GM23338 (cell line): ENCODE measurements around the gene AQP6. TPM values are rescaled to one million over a fixed set of nuclear protein-coding genes. Genes with fewer than 3 reads are reported as not detected.

Source experiments
- ATAC-seq: fragments of 200-7000 bp; cut with Tn5 transposase; 3 replicates; pipeline ENCODE4 v1.9.1; 2020
- DNase-seq: peaks from one replicate; pipeline ENCODE4 v3.0.0-alpha.2; 2015; ENCODE audit warnings: low spot score
- H2AFZ ChIP-seq: fragments of 200-600 bp; sonication (generic); 2 replicates; pipeline ENCODE4 v1.8.0; 2016; ENCODE audit warnings: antibody characterized with exemption, mild to moderate bottlenecking, moderate library complexity
- H3F3A ChIP-seq: fragments of 200-600 bp; sonication (generic); replicated peaks from 2 replicates; pipeline ENCODE4 v1.8.0; 2017; ENCODE audit warnings: antibody characterized with exemption, mixed run types, low read depth
- H3K27ac ChIP-seq: fragments of 200-600 bp; sonication (generic); 2 replicates; pipeline ENCODE4 v1.6.1; 2016; ENCODE audit warnings: low read depth
- H3K27me3 ChIP-seq: fragments of 200-600 bp; sonication (generic); 2 replicates; pipeline ENCODE4 v1.8.0; 2016; ENCODE audit warnings: mild to moderate bottlenecking, mixed run types, moderate library complexity; ENCODE audit not compliant: insufficient read depth
- H3K36me3 ChIP-seq: fragments of 200-600 bp; sonication (generic); 2 replicates; pipeline ENCODE4 v1.8.0; 2016; ENCODE audit warnings: mild to moderate bottlenecking; ENCODE audit not compliant: insufficient read depth
- H3K4me1 ChIP-seq: fragments of 200-600 bp; sonication (generic); 2 replicates; pipeline ENCODE4 v1.8.0; 2016; ENCODE audit warnings: mild to moderate bottlenecking, moderate library complexity; ENCODE audit not compliant: insufficient read depth
- H3K4me2 ChIP-seq: fragments of 200-600 bp; sonication (generic); 2 replicates; pipeline ENCODE4 v1.7.1; 2017; ENCODE audit warnings: mixed run types
- H3K4me3 ChIP-seq: fragments of 200-600 bp; sonication (generic); 2 replicates; pipeline ENCODE4 v1.6.1; 2016; ENCODE audit warnings: mixed run types
- H3K79me2 ChIP-seq: fragments of 200-600 bp; sonication (generic); replicated peaks from 2 replicates; pipeline ENCODE4 v1.8.0; 2017; ENCODE audit warnings: mild to moderate bottlenecking; ENCODE audit not compliant: insufficient read depth
- H3K9me2 ChIP-seq: fragments of 200-600 bp; sonication (generic); 2 replicates; pipeline ENCODE4 v1.8.0; 2017; ENCODE audit not compliant: insufficient read depth
- H4K20me1 ChIP-seq: fragments of 200-600 bp; sonication (generic); replicated peaks from 2 replicates; pipeline ENCODE4 v1.8.0; 2017; ENCODE audit warnings: mild to moderate bottlenecking; ENCODE audit not compliant: insufficient read depth
- H3K27ac Mint-ChIP-seq: 2 replicates; pipeline ENCODE4 v1.8.0; 2020; ENCODE audit warnings: inconsistent platforms, mild to moderate bottlenecking, moderate library complexity, mixed read lengths
- H3K27me3 Mint-ChIP-seq: 3 replicates; pipeline ENCODE4 v1.8.0; 2022; ENCODE audit warnings: low read depth, mild to moderate bottlenecking, moderate library complexity, mixed read lengths, inconsistent platforms; ENCODE audit not compliant: insufficient read depth, poor library complexity
- H3K36me3 Mint-ChIP-seq: 3 replicates; pipeline ENCODE4 v1.8.0; 2021; ENCODE audit warnings: low read depth, mild to moderate bottlenecking, inconsistent platforms, moderate library complexity, mixed read lengths
- H3K4me1 Mint-ChIP-seq: 3 replicates; pipeline ENCODE4 v1.8.0; 2020; ENCODE audit warnings: mild to moderate bottlenecking, inconsistent platforms, mixed read lengths
- H3K4me3 Mint-ChIP-seq: 3 replicates; pipeline ENCODE4 v1.8.0; 2021; ENCODE audit warnings: moderate library complexity, mild to moderate bottlenecking, inconsistent platforms, mixed read lengths
- H3K9me3 Mint-ChIP-seq: 3 replicates; pipeline ENCODE4 v1.8.0; 2020; ENCODE audit warnings: moderate library complexity, mild to moderate bottlenecking, inconsistent platforms, mixed read lengths
- CREB1 ChIP-seq: fragments of 250-450 bp; sonication (Bioruptor Pico); IDR thresholded peaks from 2 replicates; pipeline ENCODE4 v1.5.0; 2020; ENCODE audit warnings: low read depth, mild to moderate bottlenecking, moderate library complexity
- ETS1 ChIP-seq: IDR thresholded peaks from 2 replicates; pipeline ENCODE4 v1.6.1; 2016; ENCODE audit warnings: antibody characterized with exemption
- EZH2 ChIP-seq: fragments of 200-600 bp; sonication (generic); IDR thresholded peaks from one replicate; pipeline ENCODE4 v1.8.0; 2017; ENCODE audit warnings: antibody characterized with exemption, mild to moderate bottlenecking, low read depth; ENCODE audit not compliant: unreplicated experiment
- EZH2phosphoT487 ChIP-seq: fragments of 200-600 bp; sonication (generic); IDR thresholded peaks from one replicate; pipeline ENCODE4 v1.8.1; 2018; ENCODE audit warnings: antibody characterized with exemption; ENCODE audit not compliant: unreplicated experiment
- JUNB ChIP-seq: IDR thresholded peaks from one replicate; pipeline ENCODE4 v1.6.1; 2016; ENCODE audit warnings: antibody characterized with exemption; ENCODE audit not compliant: unreplicated experiment
- POLR2AphosphoS5 ChIP-seq: IDR thresholded peaks from 2 replicates; pipeline ENCODE4 v1.6.1; 2016; ENCODE audit warnings: antibody characterized with exemption, low read depth
- REST ChIP-seq: IDR thresholded peaks from one replicate; pipeline ENCODE4 v1.6.1; 2018; ENCODE audit warnings: antibody characterized with exemption; ENCODE audit not compliant: unreplicated experiment
- ZNF114 ChIP-seq: fragments of 250-450 bp; sonication (Bioruptor Pico); IDR thresholded peaks from 2 replicates; pipeline ENCODE4 v1.5.0; 2020; ENCODE audit warnings: mild to moderate bottlenecking, moderate library complexity
- ZNF331 ChIP-seq: fragments of 250-450 bp; sonication (Bioruptor Pico); IDR thresholded peaks from 2 replicates; pipeline ENCODE4 v1.5.0; 2020; ENCODE audit warnings: low read depth, mild to moderate bottlenecking, moderate library complexity
- polyA plus RNA-seq: library from polyadenylated mRNA; unstranded; fragments of >200 nt; fragmentation: Nextera tagmentation; extraction: Ambion mirVana; gene quantifications from 2 replicates; pipeline ENCODE4 v1.2.1, GENCODE V29; 2016
- total RNA-seq: library from RNA; depleted of rRNA; stranded (reverse); fragments of >200 nt; shearing (Covaris generic); gene quantifications from 2 replicates; pipeline ENCODE4 v1.2.3, GENCODE V29; 2014
- TF ChIP-seq, protein P1 (sequence below), 2 experiments: fragments of 200-600 bp in 1 of 2; sonication (generic) in 1 of 2; conservative IDR thresholded peaks; 2 replicates each; pipeline versions ENCODE4 v1.5.1 to v1.6.1; 2016 to 2017; ENCODE audit warnings: antibody characterized with exemption in 2 of 2, low read depth in 2 of 2, mild to moderate bottlenecking in 2 of 2, moderate library complexity in 1 of 2

The AQP6 gene
- total and polyA plus RNA-seq, 2 experiments from 2014 or later, result 0.08 TPM; not detected in 1

GRCh38 chr12:49974677-49975317 is 2.0 kb downstream of the AQP6 start:
- no peaks in the 10 kb centered on the region for H3K79me2 ChIP-seq
- TF ChIP-seq EZH2 (no peak), ZNF331 (CRISPR knock-in tag) (no peak), EZH2phosphoT487 (no peak), CREB1 (CRISPR knock-in tag) (no peak), REST (no peak), JUNB (no peak), POLR2AphosphoS5 (no peak)
- Mint-ChIP-seq H3K27me3 (peaks cover 10% of the 10 kb centered on the region), H3K9me3 (no peaks in the 10 kb centered on the region), H3K4me1 (peaks cover 21% of the 10 kb centered on the region), H3K4me3 (no peak overlapping the region), H3K27ac (no peak overlapping the region), H3K36me3 (no peaks in the 10 kb centered on the region)
- no peak overlapping the region for H3K4me2 ChIP-seq
- H3K4me3 ChIP-seq, result no peak overlapping the region
- H3K36me3 ChIP-seq, result no peaks in the 10 kb centered on the region
- H3K4me1 ChIP-seq, result peaks cover 13% of the 10 kb centered on the region
- no peak overlapping the region for H3K27ac ChIP-seq
- no peaks in the 10 kb centered on the region for H3K27me3 ChIP-seq
- no peaks in the 10 kb centered on the region for H3K9me2 ChIP-seq
- DNase-seq (no peak), ATAC-seq (peak; percentile 12)
- no peaks in the 10 kb centered on the region for H4K20me1 ChIP-seq
- no peaks in the 10 kb centered on the region for H3F3A ChIP-seq
- H2AFZ ChIP-seq, result no peak overlapping the region

DNA sequence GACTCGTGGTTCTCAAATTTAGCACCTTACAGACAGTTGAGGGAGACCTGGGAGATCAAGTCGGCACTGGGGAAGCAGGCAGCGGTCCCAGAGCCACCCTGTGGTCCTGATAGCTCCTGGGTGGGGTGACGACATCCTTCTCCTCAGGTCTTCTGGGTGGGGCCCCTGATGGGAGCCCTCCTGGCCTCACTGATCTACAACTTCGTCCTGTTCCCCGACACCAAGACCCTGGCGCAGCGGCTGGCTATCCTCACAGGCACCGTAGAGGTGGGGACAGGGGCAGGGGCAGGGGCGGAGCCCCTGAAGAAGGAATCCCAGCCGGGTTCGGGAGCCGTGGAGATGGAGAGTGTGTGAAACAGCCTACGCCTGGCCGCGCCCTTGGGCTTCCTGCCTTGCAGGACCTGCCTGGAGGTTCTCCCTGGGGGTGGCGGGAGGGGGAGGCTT is 2.6 kb downstream of the AQP6 start:
- Histone ChIP-seq H3K36me3 (no peaks in the 10 kb centered on the region), H4K20me1 (no peaks in the 10 kb centered on the region), H3K27me3 (no peaks in the 10 kb centered on the region), H3K79me2 (no peaks in the 10 kb centered on the region), H3K4me1 (peaks cover 13% of the 10 kb centered on the region), H3K4me3 (no peak overlapping the region), H2AFZ (no peak overlapping the region), H3K27ac (no peak overlapping the region), H3F3A (no peaks in the 10 kb centered on the region), H3K4me2 (no peak overlapping the region), H3K9me2 (no peaks in the 10 kb centered on the region)
- peak; percentile 62 for ATAC-seq
- Mint-ChIP-seq H3K4me1 (peaks cover 23% of the 10 kb centered on the region), H3K4me3 (no peak overlapping the region), H3K36me3 (no peaks in the 10 kb centered on the region), H3K27me3 (peaks cover 10% of the 10 kb centered on the region), H3K9me3 (no peaks in the 10 kb centered on the region), H3K27ac (no peak overlapping the region)
- no peak for DNase-seq
- TF ChIP-seq ETS1 (no peak), ZNF331 (CRISPR knock-in tag) (no peak), EZH2phosphoT487 (no peak), ZNF114 (CRISPR knock-in tag) (no peak)
- TF ChIP-seq, protein P1, sequence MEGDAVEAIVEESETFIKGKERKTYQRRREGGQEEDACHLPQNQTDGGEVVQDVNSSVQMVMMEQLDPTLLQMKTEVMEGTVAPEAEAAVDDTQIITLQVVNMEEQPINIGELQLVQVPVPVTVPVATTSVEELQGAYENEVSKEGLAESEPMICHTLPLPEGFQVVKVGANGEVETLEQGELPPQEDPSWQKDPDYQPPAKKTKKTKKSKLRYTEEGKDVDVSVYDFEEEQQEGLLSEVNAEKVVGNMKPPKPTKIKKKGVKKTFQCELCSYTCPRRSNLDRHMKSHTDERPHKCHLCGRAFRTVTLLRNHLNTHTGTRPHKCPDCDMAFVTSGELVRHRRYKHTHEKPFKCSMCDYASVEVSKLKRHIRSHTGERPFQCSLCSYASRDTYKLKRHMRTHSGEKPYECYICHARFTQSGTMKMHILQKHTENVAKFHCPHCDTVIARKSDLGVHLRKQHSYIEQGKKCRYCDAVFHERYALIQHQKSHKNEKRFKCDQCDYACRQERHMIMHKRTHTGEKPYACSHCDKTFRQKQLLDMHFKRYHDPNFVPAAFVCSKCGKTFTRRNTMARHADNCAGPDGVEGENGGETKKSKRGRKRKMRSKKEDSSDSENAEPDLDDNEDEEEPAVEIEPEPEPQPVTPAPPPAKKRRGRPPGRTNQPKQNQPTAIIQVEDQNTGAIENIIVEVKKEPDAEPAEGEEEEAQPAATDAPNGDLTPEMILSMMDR (conservative IDR thresholded peaks at IDR 0.05; ENCODE audit: low read depth in 2 of 2), result no peak
